Fibroblast of lung (primary cell): ENCODE data around the gene SYCN. TPM values are rescaled to one million over a fixed set of nuclear protein-coding genes. Genes with fewer than 3 reads are reported as not detected.

Experiments used
- DNase-seq, 2 donors: peaks; one replicate each; pipeline versions ENCODE4 v3.0.0 to v3.0.0-alpha.2; 2010; ENCODE audit warnings: low read depth in 2 of 2
- H2AFZ ChIP-seq: 2 replicates; pipeline ENCODE4 v1.5.1; 2012; ENCODE audit warnings: low read length, control low read depth, inconsistent platforms
- H3K27ac ChIP-seq: 2 replicates; pipeline ENCODE4 v1.5.1; 2011; ENCODE audit warnings: low read length, control low read depth; ENCODE audit not compliant: insufficient read depth
- H3K27me3 ChIP-seq: 2 replicates; pipeline ENCODE4 v1.5.1; 2011; ENCODE audit warnings: mild to moderate bottlenecking, low read length; ENCODE audit not compliant: control insufficient read depth, insufficient read depth
- H3K36me3 ChIP-seq: 2 replicates; pipeline ENCODE4 v1.5.1; 2011; ENCODE audit warnings: low read length; ENCODE audit not compliant: control insufficient read depth, insufficient read depth
- H3K4me1 ChIP-seq: 2 replicates; pipeline ENCODE4 v1.5.1; 2011; ENCODE audit warnings: low read length; ENCODE audit not compliant: control insufficient read depth, insufficient read depth; ENCODE audit errors: extremely low read depth
- H3K4me2 ChIP-seq: 2 replicates; pipeline ENCODE4 v1.5.1; 2011; ENCODE audit warnings: low read length, control low read depth; ENCODE audit not compliant: insufficient read depth; ENCODE audit errors: extremely low read depth
- H3K4me3 ChIP-seq, 4 experiments: fragments of 200-600 bp in 1 of 4; sonication (generic) in 1 of 4; replicated peaks in 1 of 4; 2 replicates each; pipeline ENCODE4 v1.5.1; 2011 to 2016; ENCODE audit warnings: low read length in 4 of 4, low read depth in 3 of 4, mild to moderate bottlenecking in 3 of 4, control low read depth in 2 of 4, inconsistent platforms in 1 of 4, mixed read lengths in 1 of 4; ENCODE audit not compliant: insufficient read depth in 1 of 4; ENCODE audit errors: control extremely low read depth in 1 of 4
- H3K79me2 ChIP-seq: 2 replicates; pipeline ENCODE4 v1.5.1; 2012; ENCODE audit warnings: mild to moderate bottlenecking, low read length, inconsistent platforms; ENCODE audit not compliant: control insufficient read depth, insufficient read depth
- H3K9ac ChIP-seq: 2 replicates; pipeline ENCODE4 v1.5.1; 2011; ENCODE audit warnings: mild to moderate bottlenecking, low read length, control low read depth; ENCODE audit not compliant: insufficient read depth
- H3K9me3 ChIP-seq: 2 replicates; pipeline ENCODE4 v1.5.1; 2012; ENCODE audit warnings: low read depth, low read length; ENCODE audit not compliant: control insufficient read depth, insufficient read depth
- H4K20me1 ChIP-seq: 2 replicates; pipeline ENCODE4 v1.5.1; 2011; ENCODE audit warnings: low read length; ENCODE audit not compliant: control insufficient read depth, insufficient read depth; ENCODE audit errors: extremely low read depth
- EZH2 ChIP-seq: IDR thresholded peaks from 2 replicates; pipeline ENCODE4 v1.5.1; 2012; ENCODE audit warnings: low read length, control low read depth, mild to moderate bottlenecking; ENCODE audit errors: missing control alignments
- polyA plus RNA-seq, 2 donors: library from polyadenylated mRNA; depleted of rRNA in 1 of 2; stranded (reverse) in 1 of 2; unstranded in 1 of 2; fragments of >200 nt; gene quantifications; 2 replicates each; pipeline ENCODE4 v1.2.1, GENCODE V29; 2011 to 2012; ENCODE audit warnings: missing spikeins in 1 of 2
- total RNA-seq: library from RNA; depleted of rRNA; stranded (reverse); fragments of >200 nt; gene quantifications from 2 replicates; pipeline ENCODE4 v1.2.1, GENCODE V29; 2014
- TF ChIP-seq, protein P1 (sequence below), 2 donors: IDR thresholded peaks in 1 of 2; conservative IDR thresholded peaks in 1 of 2; 1 replicate in 1 of 2; 2 replicates in 1 of 2; pipeline ENCODE4 v1.5.1; 2011 to 2012; ENCODE audit warnings: low read length in 2 of 2, control low read depth in 1 of 2, inconsistent platforms in 1 of 2, low read depth in 1 of 2, mild to moderate bottlenecking in 1 of 2

SYCN gene
- total and polyA plus RNA-seq, 2 donors (not counting 1 experiment from before 2014, with no cell fraction given), result not detected

DNA sequence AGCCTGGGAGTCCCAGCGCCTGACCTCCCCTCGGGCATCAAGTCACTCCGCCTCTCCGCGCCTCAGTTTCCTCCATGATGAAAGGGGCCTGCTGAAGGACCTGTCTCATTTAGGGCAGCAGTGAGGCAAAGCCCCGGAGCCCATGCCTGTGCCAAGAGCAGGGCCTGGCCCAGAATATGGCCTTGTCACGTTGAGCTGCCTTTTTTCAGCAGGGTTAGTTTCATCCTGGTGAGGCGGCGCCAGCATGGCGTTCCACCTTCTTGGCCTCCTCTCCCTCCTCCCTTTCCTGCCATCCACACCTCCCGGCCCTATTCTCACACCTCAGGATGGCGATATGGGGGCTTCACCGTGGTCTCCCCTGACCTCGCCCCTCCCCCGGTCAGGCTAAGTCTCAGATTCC, 48.3 kb downstream of the SYCN start:
- H3K4me1 ChIP-seq, result no peaks in the 10 kb centered on the region
- H3K27me3 ChIP-seq, result no peaks in the 10 kb centered on the region
- TF ChIP-seq EZH2, result no peak
- TF ChIP-seq, protein P1, sequence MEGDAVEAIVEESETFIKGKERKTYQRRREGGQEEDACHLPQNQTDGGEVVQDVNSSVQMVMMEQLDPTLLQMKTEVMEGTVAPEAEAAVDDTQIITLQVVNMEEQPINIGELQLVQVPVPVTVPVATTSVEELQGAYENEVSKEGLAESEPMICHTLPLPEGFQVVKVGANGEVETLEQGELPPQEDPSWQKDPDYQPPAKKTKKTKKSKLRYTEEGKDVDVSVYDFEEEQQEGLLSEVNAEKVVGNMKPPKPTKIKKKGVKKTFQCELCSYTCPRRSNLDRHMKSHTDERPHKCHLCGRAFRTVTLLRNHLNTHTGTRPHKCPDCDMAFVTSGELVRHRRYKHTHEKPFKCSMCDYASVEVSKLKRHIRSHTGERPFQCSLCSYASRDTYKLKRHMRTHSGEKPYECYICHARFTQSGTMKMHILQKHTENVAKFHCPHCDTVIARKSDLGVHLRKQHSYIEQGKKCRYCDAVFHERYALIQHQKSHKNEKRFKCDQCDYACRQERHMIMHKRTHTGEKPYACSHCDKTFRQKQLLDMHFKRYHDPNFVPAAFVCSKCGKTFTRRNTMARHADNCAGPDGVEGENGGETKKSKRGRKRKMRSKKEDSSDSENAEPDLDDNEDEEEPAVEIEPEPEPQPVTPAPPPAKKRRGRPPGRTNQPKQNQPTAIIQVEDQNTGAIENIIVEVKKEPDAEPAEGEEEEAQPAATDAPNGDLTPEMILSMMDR (conservative IDR thresholded peaks at IDR 0.05 in 1 of 2, IDR thresholded peaks at IDR 0.05 in 1 of 2; ENCODE audit: low read depth in 1 of 2, low read length in 2 of 2), result no peak
- H3K4me3 ChIP-seq, result no peak overlapping the region
- H3K9ac ChIP-seq, result no peak overlapping the region
- no peak overlapping the region for H2AFZ ChIP-seq
- H3K36me3 ChIP-seq, result peaks cover 2% of the 10 kb centered on the region
- no peaks in the 10 kb centered on the region for H3K9me3 ChIP-seq
- DNase-seq, result no peak
- H3K27ac ChIP-seq, result no peak overlapping the region
- no peak overlapping the region for H3K4me2 ChIP-seq
- H3K79me2 ChIP-seq, result peaks cover 33% of the 10 kb centered on the region
- no peaks in the 10 kb centered on the region for H4K20me1 ChIP-seq

DNA sequence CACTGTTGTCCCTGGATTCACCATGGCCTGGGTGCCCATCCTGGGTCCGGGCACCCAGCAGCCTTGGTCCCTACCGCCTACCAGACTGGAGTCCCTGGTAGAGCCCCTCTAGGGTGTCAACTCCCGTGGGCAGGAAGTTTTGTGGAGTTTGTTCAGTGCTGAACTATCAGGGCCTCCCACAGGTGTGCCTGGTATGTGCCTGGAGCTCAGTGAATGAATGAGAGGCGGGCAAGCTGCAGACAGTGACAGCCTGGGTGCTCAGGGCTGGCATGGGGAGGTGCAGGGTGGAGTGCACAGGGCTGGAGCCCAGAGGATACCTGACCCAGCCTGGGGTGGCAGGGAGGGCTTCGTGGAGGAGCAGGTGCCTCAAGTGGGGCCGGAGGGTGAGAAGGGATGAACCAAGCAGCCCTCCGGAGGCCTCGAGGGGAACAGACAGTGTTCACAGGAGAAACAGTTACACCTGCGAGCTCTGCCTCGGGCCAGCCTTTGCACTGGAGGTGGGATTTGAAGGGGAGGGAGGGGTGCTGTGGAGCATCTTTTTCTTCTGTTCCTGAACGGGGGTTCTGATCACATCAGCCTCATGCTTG, 48.9 kb downstream of the SYCN start:
- Histone ChIP-seq H3K9ac (no peak overlapping the region), H3K36me3 (peaks cover 2% of the 10 kb centered on the region), H2AFZ (no peak overlapping the region), H3K27me3 (no peaks in the 10 kb centered on the region), H3K9me3 (no peaks in the 10 kb centered on the region), H3K27ac (no peak overlapping the region), H3K4me3 (no peak overlapping the region), H4K20me1 (no peaks in the 10 kb centered on the region), H3K4me2 (no peak overlapping the region), H3K79me2 (peaks cover 35% of the 10 kb centered on the region), H3K4me1 (no peaks in the 10 kb centered on the region)
- TF ChIP-seq EZH2, result no peak
- TF ChIP-seq, protein P1 (conservative IDR thresholded peaks at IDR 0.05 in 1 of 2, IDR thresholded peaks at IDR 0.05 in 1 of 2; ENCODE audit: low read depth in 1 of 2, low read length in 2 of 2), result no peak
- DNase-seq, result no peak

DNA sequence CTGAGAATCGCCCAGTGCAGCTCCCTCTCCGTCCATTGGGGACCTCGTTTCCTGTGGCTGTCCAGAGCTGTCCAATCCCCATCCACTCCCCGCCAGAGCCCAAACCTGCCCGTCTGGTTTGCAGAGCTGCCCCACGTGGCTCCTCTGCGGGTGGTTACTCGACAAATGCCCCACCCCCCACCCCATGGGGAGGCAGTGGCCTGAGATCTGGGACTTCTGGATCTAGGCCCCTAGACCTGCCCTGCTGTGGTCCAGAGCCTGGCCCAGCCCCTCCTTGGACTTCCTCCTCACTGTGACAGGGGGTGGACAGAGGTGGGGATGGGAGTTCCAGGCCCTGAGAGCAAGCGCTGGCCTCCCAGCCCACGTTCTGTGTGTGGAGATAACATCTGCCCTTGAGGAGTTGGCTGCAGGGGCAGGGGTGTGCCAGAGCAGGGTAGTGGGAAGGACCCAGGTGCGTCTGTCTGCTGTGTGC, 49.4 kb downstream of the SYCN start:
- no peak for DNase-seq
- H3K9me3 ChIP-seq, result no peaks in the 10 kb centered on the region
- H4K20me1 ChIP-seq, result no peaks in the 10 kb centered on the region
- H3K36me3 ChIP-seq, result no peaks in the 10 kb centered on the region
- H3K4me3 ChIP-seq, result no peak overlapping the region
- no peak for TF ChIP-seq EZH2
- TF ChIP-seq, protein P1 (conservative IDR thresholded peaks at IDR 0.05 in 1 of 2, IDR thresholded peaks at IDR 0.05 in 1 of 2; ENCODE audit: low read depth in 1 of 2, low read length in 2 of 2), result no peak
- peaks cover 36% of the 10 kb centered on the region for H3K79me2 ChIP-seq
- H3K27me3 ChIP-seq, result no peaks in the 10 kb centered on the region
- H2AFZ ChIP-seq, result no peak overlapping the region
- no peak overlapping the region for H3K4me2 ChIP-seq
- H3K4me1 ChIP-seq, result no peaks in the 10 kb centered on the region
- H3K9ac ChIP-seq, result no peak overlapping the region
- no peak overlapping the region for H3K27ac ChIP-seq
